ENCODE data around the gene MPHOSPH9. TPM values are rescaled to one million over a fixed set of nuclear protein-coding genes. Genes with fewer than 3 reads are reported as not detected.

The MPHOSPH9 gene
- total RNA-seq, 1 donor from 2014 or later = 40.9 TPM

DNA sequence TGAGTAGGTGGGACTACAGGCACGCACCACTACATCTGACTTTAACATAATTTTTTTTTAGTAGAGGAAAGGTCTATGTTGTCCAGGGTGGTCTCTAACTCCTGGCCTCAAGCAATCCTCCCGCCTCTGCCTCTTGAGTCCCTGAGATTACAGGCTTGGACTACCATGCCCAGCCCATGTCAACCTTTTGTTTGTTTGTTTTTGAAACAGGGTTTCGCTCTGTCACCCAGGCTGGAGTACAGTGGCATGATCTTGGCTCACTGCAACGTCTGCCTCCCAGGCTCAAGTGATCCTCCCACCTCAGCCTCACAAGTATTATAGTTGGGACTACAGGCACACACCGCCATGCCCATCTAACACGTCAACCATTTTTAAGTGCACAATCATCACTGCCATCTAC, 111.3 kb downstream of the MPHOSPH9 start:
- no peak for DNase-seq (ENCODE audit: low spot score in 2 of 2, unreplicated experiment in 2 of 2)
- H3K27ac Mint-ChIP-seq = no peak overlapping the region
- no peaks in the 10 kb centered on the region for H3K27me3 Mint-ChIP-seq (ENCODE audit: low read depth)
- no peaks in the 10 kb centered on the region for H3K9me3 Mint-ChIP-seq
- peaks cover 8% of the 10 kb centered on the region for H3K4me1 Mint-ChIP-seq
- H3K4me3 Mint-ChIP-seq = no peak overlapping the region
- no peaks in the 10 kb centered on the region for H3K36me3 Mint-ChIP-seq
- TF ChIP-seq, protein P1, sequence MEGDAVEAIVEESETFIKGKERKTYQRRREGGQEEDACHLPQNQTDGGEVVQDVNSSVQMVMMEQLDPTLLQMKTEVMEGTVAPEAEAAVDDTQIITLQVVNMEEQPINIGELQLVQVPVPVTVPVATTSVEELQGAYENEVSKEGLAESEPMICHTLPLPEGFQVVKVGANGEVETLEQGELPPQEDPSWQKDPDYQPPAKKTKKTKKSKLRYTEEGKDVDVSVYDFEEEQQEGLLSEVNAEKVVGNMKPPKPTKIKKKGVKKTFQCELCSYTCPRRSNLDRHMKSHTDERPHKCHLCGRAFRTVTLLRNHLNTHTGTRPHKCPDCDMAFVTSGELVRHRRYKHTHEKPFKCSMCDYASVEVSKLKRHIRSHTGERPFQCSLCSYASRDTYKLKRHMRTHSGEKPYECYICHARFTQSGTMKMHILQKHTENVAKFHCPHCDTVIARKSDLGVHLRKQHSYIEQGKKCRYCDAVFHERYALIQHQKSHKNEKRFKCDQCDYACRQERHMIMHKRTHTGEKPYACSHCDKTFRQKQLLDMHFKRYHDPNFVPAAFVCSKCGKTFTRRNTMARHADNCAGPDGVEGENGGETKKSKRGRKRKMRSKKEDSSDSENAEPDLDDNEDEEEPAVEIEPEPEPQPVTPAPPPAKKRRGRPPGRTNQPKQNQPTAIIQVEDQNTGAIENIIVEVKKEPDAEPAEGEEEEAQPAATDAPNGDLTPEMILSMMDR (IDR thresholded peaks at IDR 0.05; ENCODE audit: unreplicated experiment) = no peak

DNA sequence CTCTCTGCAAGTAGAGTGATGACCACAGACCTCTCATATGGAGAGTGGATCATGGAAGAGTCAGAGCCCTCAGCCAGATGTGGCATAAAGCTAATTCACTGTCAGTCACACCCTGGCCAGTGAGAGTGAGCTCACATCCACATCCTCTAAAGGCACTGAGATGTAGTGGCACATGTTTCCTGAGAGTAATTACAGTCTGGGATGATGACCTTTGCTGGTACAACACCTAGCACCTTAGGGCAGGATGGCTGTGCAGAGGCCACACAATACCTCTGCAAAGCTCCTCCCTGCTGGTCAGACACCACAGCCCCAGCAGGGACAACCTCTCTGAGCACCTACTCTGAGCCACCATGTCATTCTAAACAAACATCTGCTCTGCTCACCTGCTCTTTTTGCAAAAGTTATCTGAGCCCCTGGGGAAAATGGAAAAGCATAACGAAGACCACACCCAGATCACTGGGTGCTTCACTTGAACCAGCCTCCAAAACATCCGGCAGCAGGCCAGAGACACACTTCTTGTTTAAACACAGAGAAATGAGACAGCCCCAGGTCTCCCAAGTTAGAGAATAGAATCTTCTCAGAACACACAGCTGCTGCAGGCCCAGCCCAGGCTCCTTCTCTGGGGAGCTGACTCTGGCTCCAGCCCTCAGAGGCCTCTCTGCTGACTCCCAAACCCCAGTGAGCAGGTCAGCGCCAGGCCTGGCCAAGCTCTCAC, 112.3 kb downstream of the MPHOSPH9 start:
- Mint-ChIP-seq H3K9me3 (no peaks in the 10 kb centered on the region), H3K4me1 (no peaks in the 10 kb centered on the region), H3K27ac (no peak overlapping the region), H3K27me3 (ENCODE audit: low read depth) (no peaks in the 10 kb centered on the region), H3K36me3 (no peaks in the 10 kb centered on the region), H3K4me3 (no peak overlapping the region)
- DNase-seq (ENCODE audit: low spot score in 2 of 2, unreplicated experiment in 2 of 2) = no peak
- TF ChIP-seq, protein P1 (IDR thresholded peaks at IDR 0.05; ENCODE audit: unreplicated experiment) = no peak

DNA sequence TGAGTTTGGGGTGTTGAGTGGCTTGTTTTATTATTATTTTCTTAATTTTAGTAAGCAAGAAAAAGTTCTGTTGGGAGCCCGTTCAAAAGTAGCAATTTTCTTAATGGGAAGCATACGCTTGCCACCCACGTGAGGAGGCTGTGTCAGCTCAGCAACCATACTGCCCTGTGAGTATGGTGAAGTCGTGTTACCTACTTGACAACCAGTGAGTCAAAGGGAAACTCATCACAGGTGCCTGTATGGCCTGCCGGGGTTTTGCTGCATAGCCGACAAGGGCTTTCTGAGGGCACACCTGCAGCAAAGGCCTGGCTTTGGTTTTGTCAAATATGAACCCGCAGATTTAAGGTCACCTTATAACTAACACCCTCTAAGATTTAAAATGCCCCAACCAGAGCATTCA, 113.1 kb downstream of the MPHOSPH9 start:
- Mint-ChIP-seq H3K9me3 (no peaks in the 10 kb centered on the region), H3K36me3 (no peaks in the 10 kb centered on the region), H3K27ac (no peak overlapping the region), H3K27me3 (ENCODE audit: low read depth) (no peaks in the 10 kb centered on the region), H3K4me3 (no peak overlapping the region), H3K4me1 (peaks cover 2% of the 10 kb centered on the region)
- no peak for DNase-seq (ENCODE audit: low spot score in 2 of 2, unreplicated experiment in 2 of 2)
- TF ChIP-seq, protein P1 (IDR thresholded peaks at IDR 0.05; ENCODE audit: unreplicated experiment) = no peak

DNA sequence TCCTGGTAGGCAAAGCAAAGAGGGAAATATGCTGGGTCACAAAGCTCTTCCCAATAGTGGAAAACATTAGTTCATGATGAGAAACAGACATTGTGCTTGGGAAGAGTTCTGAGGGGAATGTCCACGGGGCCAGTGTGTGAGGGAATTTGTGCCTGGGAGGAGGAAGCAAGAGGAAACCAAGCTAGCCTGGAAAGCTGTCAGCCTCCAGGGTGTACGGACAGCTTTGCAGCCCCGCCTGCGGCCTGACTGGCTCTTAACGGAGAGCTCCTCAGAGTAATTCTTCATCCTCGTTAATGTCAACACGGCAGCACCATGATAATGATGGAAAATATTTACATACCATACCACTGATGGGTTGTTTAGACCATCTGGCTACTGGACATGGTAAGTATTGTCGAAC, 114.4 kb downstream of the MPHOSPH9 start:
- Mint-ChIP-seq H3K27me3 (ENCODE audit: low read depth) (no peaks in the 10 kb centered on the region), H3K4me1 (peaks cover 2% of the 10 kb centered on the region), H3K9me3 (no peaks in the 10 kb centered on the region), H3K27ac (no peak overlapping the region), H3K36me3 (no peaks in the 10 kb centered on the region), H3K4me3 (no peak overlapping the region)
- DNase-seq (ENCODE audit: low spot score in 2 of 2, unreplicated experiment in 2 of 2) = no peak
- TF ChIP-seq, protein P1 (IDR thresholded peaks at IDR 0.05; ENCODE audit: unreplicated experiment) = no peak

DNA sequence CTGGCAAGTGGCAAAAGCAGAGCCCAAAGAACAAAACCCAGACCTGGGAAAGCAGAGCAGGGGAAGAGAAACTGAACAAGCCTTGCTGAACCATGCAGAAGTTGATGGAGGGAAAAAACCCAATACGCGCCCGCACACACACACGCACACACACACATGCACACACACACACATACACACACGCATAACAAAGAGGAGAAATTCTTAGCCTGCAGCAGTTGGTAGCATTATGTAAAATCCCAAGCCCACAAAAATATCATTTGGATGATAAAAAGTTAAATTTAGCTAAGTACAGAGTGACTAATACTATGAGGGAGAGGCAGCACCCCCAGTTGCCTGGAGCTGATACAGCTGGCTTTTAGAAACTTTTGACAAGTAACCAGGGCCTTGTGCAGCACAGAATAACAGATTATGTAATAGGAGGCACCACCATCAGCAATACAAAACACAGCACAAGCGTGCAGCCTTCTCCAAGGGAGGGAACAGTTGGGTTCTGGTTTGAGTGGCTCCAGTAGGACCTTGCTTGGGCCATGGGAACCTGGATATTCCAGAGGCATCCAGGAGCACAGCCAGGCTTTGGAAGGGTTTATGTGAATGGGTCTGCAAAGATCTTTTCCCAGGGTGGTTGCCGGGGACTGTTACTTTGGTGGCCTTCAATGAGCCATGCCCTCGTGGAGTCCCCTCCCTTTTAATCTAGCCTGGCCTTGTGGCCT, 117.4 kb downstream of the MPHOSPH9 start:
- Mint-ChIP-seq H3K27ac (no peak overlapping the region), H3K4me3 (no peak overlapping the region)

More for the DNA sequence above, 117.4 kb downstream of the MPHOSPH9 start:
- Mint-ChIP-seq H3K9me3 (no peaks in the 10 kb centered on the region), H3K4me1 (peaks cover 2% of the 10 kb centered on the region), H3K27me3 (ENCODE audit: low read depth) (no peaks in the 10 kb centered on the region), H3K36me3 (no peaks in the 10 kb centered on the region)
- no peak for DNase-seq (ENCODE audit: low spot score in 2 of 2, unreplicated experiment in 2 of 2)
- TF ChIP-seq, protein P1 (IDR thresholded peaks at IDR 0.05; ENCODE audit: unreplicated experiment) = no peak

Measured in mesothelial cell of epicardium (in vitro differentiated cells).